SJCRH30 (cell line): ENCODE results near the gene RUFY3. TPM values are rescaled to one million over a fixed set of nuclear protein-coding genes. Genes with fewer than 3 reads are reported as not detected.

Experiments
- DNase-seq, 2 experiments: peaks; one replicate each; pipeline ENCODE4 v3.0.0-alpha.2; 2015 to 2020
- H3K27ac ChIP-seq: fragments of 250-450 bp; sonication (Bioruptor Pico); 2 replicates; pipeline ENCODE4 v1.5.1; 2020; ENCODE audit warnings: mild to moderate bottlenecking, moderate library complexity
- H3K27me3 ChIP-seq: fragments of 250-450 bp; sonication (Bioruptor Pico); 2 replicates; pipeline ENCODE4 v1.5.1; 2020; ENCODE audit warnings: mild to moderate bottlenecking, moderate library complexity
- H3K36me3 ChIP-seq: fragments of 250-450 bp; sonication (Bioruptor Pico); 2 replicates; pipeline ENCODE4 v1.5.1; 2020; ENCODE audit warnings: mild to moderate bottlenecking, moderate library complexity
- H3K4me1 ChIP-seq: fragments of 250-450 bp; sonication (Bioruptor Pico); 2 replicates; pipeline ENCODE4 v1.5.1; 2020; ENCODE audit warnings: mild to moderate bottlenecking, moderate library complexity
- H3K4me3 ChIP-seq: fragments of 250-450 bp; sonication (Bioruptor Pico); 2 replicates; pipeline ENCODE4 v1.5.1; 2020; ENCODE audit warnings: mild to moderate bottlenecking, moderate library complexity
- H3K9me3 ChIP-seq: fragments of 250-450 bp; sonication (Bioruptor Pico); replicated peaks from 2 replicates; pipeline ENCODE4 v1.5.1; 2020; ENCODE audit warnings: mild to moderate bottlenecking, moderate library complexity
- total RNA-seq: library from RNA; depleted of rRNA; stranded (reverse); fragments of >200 nt; shearing (Covaris generic); gene quantifications from 2 replicates; pipeline ENCODE4 v1.2.3, GENCODE V29; 2014

The RUFY3 gene
- total RNA-seq, 1 experiment from 2014 or later = 70.3 TPM

DNA sequence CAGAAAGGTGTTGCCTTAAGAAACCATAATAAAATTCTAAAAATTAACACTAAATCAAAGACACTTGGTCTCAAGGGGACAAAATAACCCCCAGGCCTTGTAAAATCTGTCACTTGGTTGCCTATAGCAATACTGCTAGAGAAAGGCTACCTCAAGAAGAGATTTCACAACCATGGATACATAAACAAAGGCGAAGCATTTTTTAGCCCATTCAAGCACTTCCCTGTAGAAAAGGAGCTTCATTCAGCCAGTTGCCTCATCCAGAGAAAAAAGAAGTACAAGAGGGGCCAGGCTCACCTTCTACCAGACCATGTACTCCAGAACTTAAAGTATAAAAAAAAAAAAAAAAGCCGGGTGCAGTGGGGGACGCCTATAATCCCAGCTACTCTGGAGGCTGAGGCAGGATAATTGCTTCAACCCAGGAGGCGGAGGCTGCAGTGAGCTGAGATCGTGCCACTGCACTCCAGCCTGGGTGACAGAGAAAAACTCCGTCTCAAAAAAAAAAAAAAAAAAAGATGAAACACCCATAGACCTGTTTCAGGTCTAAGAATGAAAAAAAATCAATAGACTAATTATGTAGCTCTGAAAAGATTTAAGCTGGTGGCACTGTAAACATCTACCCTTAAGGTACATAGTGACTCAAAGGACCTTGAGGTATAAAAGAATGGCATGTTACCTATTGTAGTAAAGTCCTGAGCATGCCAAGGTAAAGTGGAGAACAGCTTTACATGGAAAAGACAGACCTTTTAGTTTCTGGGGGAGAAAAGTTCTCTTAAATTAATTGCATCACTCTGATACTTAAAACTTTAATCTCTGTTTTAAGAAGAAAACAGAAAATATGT is 18.0 kb downstream of the RUFY3 start:
- peaks cover 13% of the 10 kb centered on the region; the same call in 1 of the 2 replicates for H3K36me3 ChIP-seq
- H3K4me3 ChIP-seq = no peak overlapping the region
- H3K9me3 ChIP-seq = no peaks in the 10 kb centered on the region
- no peaks in the 10 kb centered on the region for H3K27me3 ChIP-seq
- DNase-seq = no peak
- peaks cover 4% of the 10 kb centered on the region for H3K4me1 ChIP-seq
- H3K27ac ChIP-seq = no peak overlapping the region

DNA sequence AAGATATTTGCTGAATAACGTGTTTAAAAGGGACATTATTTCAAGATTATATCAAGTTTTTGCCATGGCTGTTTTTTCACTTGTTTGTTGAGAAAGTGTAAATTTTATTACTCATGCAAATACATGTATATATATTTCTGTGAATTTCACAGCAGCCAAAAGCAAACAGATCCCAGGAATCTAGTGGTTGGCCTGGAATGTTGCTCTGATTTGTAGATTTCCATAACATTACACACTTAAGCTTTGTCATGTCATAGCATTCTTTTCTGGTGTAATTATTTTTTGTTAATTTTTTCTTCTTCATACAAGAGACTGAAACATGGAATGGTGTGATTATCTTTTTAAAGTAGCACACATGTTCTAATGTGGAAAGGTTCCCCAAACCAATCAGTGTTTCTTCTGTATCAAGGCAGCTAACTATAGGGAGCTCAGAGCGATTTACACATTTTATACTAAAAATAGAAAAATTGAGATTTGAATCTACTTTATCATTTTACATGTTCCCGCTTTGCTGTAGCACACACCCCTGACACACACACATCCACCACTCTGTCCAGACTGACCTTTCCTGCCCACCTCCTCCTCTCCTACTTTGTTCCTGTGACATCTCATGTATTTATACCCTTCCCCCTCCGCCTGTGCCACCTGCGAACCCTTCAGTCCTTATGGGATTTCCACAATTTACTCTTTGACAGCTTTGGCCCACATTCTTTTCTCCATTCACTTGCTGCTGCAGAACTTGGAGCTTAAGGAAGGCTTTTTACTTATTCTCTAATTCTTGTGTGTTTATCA is 20.3 kb downstream of the RUFY3 start:
- Histone ChIP-seq H3K9me3 (no peaks in the 10 kb centered on the region), H3K4me1 (no peaks in the 10 kb centered on the region), H3K36me3 (peaks cover 11% of the 10 kb centered on the region; the same call in 1 of the 2 replicates), H3K27ac (no peak overlapping the region), H3K27me3 (no peaks in the 10 kb centered on the region), H3K4me3 (no peak overlapping the region)
- DNase-seq = no peak

DNA sequence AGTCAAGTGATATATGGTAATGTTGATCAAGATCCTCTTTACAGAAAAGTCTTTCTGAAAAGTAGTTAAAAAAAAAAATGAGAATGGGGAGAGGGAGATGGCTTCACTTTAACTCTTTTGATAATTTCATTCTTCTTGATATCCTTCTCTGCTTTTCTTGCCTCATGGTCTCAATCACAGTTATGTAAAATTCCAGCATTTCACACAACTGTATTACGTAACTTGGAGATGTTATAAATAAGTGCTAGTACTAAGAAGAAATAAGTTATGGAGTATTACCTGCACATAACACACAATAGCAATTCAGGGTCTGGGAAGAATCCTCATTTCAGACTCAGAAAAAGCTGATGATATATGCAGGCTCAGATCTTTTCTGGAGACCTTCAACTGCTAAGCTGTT is 22.0 kb downstream of the RUFY3 start:
- no peak for DNase-seq
- H3K27me3 ChIP-seq = no peaks in the 10 kb centered on the region
- no peaks in the 10 kb centered on the region for H3K4me1 ChIP-seq
- H3K4me3 ChIP-seq = no peak overlapping the region
- H3K27ac ChIP-seq = no peak overlapping the region
- H3K36me3 ChIP-seq = peaks cover 11% of the 10 kb centered on the region; the same call in 1 of the 2 replicates
- no peaks in the 10 kb centered on the region for H3K9me3 ChIP-seq

DNA sequence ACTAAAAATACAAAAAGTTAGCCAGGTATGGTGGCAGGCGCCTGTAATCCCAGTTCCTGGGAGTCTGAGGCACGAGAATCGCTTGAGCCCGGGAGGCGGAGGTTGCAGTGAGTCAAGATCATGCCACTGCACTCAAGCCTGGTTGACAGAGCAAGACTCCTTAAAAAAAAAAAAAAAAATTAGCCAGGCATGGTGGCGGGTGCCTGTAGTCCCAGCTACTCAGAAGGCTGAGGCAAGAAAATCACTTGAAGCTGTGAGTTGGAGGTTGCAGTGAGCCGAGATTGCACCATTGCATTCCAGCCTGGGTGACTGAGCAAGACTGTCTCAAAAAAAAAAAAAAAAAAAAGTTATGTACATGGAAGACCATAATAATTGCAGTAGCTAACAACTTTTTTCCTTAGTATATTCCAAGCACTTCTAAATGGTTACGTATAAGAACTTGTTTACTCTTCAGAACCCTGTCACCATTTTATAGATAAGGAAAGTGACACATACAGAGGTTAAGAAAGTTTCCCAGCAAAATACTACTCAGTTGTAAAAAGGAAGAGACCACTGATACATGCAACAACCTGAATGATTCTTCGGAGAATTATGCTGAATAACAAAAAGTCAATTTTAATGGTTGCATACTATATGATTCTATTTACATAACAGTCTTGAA is 24.5 kb downstream of the RUFY3 start:
- Histone ChIP-seq H3K4me3 (no peak overlapping the region), H3K27me3 (no peaks in the 10 kb centered on the region), H3K9me3 (no peaks in the 10 kb centered on the region), H3K4me1 (no peaks in the 10 kb centered on the region), H3K36me3 (peaks cover 11% of the 10 kb centered on the region; the same call in 1 of the 2 replicates), H3K27ac (no peak overlapping the region)
- no peak for DNase-seq

DNA sequence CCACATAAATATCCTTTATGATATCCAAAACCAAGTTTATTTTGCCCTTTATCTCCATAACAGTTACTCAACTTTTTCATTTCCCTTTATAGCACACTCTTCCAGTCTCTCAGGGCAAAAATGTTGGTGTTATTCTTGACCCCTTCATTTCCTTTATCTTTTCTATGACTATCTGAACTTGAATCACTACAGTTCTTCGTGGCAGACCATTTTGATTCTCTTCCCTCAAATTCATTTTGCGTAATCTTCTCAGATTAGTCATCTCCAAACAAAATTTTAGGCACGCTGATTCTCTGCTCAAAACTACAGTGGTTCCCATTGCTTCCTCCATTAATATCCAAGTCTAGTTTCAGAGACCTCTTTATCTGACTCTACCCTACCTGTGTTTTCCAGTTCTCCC is 26.1 kb downstream of the RUFY3 start:
- Histone ChIP-seq H3K27ac (no peak overlapping the region), H3K4me1 (no peaks in the 10 kb centered on the region), H3K9me3 (no peaks in the 10 kb centered on the region), H3K36me3 (peaks cover 11% of the 10 kb centered on the region; the same call in 1 of the 2 replicates), H3K4me3 (no peak overlapping the region), H3K27me3 (no peaks in the 10 kb centered on the region)
- no peak for DNase-seq

DNA sequence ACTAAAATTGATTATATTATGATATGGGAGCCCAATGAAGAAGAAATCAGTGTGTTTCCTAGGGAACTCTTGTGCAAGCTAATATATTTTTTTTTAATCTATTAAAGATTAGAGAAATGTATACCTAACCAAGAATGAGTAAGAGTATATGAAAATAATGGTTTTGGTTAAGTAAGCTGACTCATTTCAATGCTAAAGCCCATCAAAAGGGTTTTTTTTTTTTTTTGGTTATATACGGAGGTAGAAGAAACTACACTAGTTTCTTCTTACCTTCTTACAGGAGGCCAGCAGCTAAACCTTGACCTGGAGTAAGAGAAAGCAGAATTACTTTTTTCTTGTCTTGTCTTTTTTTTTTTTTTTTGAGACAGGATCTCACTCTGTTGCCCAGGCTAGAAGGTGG is 27.5 kb downstream of the RUFY3 start:
- Histone ChIP-seq H3K4me1 (no peaks in the 10 kb centered on the region), H3K27me3 (no peaks in the 10 kb centered on the region), H3K4me3 (no peak overlapping the region), H3K9me3 (no peaks in the 10 kb centered on the region), H3K36me3 (0 out of 2 replicates have a peak, but pooled peaks cover 6% of the 10 kb centered on the region), H3K27ac (no peak overlapping the region)
- DNase-seq = no peak

DNA sequence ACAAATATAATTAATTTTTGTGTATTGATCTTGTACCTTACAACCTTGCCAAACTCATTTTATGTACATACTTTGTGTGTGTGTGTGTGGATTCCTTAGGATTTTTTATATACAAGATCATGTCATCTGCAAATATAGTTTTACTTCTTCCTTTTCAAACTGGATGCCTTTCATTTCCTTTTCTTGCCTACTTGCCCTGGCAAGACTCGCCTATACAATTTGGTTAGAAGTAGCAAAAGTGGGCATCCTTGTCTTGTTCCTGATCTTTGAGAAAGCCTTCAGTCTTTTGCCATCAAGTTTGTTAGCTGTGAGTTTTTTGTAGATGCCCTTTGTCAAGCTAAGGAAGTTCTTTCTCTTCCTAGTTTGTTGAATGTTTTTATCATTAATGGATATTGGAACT is 30.5 kb downstream of the RUFY3 start:
- DNase-seq = no peak
- H3K4me1 ChIP-seq = no peaks in the 10 kb centered on the region
- H3K4me3 ChIP-seq = no peak overlapping the region
- H3K27me3 ChIP-seq = no peaks in the 10 kb centered on the region
- H3K36me3 ChIP-seq = peaks cover 2% of the 10 kb centered on the region; the same call in 1 of the 2 replicates
- H3K9me3 ChIP-seq = no peaks in the 10 kb centered on the region
- H3K27ac ChIP-seq = no peak overlapping the region

DNA sequence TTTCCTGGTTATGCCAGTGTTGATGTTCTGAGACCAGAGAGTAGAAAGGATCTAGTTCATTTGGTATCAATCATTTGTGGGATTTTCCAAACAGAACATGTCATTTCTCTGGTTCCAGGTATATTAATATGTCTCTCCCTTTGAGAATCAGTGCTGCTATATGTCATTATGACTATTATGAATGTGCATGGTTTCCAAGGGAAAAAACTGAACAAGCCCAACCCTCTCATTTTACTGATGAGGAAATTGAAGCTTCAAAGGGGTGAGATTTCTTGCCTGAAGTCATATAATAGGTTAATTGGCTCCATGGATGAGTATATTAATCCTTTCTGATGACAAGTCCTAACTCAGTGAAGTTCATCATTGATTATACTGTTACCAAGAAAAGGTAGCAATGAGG is 31.9 kb downstream of the RUFY3 start:
- Histone ChIP-seq H3K36me3 (peaks cover 2% of the 10 kb centered on the region; the same call in 1 of the 2 replicates), H3K27ac (no peak overlapping the region), H3K9me3 (no peaks in the 10 kb centered on the region), H3K4me3 (no peak overlapping the region), H3K4me1 (no peaks in the 10 kb centered on the region), H3K27me3 (no peaks in the 10 kb centered on the region)
- DNase-seq = no peak

DNA sequence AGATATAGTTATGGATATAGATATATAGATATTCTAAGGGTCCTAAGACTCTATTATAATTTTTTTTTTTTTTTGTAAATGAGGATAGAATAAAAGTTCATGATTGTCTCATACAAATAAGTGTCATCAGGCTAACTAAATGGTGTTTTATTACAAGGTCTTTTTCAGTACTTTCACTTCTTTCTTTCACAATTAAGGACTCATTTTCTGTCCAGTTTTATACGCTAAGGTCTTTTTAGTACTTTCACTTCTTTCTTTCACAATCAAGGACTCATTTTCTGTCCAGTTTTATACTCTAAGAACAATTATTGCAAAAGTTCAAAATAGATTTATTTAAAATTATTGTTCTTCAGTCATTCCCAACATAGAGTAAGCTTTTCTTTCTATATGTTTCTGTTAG is 32.7 kb downstream of the RUFY3 start:
- no peak overlapping the region for H3K4me3 ChIP-seq
- no peaks in the 10 kb centered on the region for H3K9me3 ChIP-seq
- H3K4me1 ChIP-seq = no peaks in the 10 kb centered on the region
- H3K27ac ChIP-seq = no peak overlapping the region
- DNase-seq = no peak
- no peaks in the 10 kb centered on the region for H3K27me3 ChIP-seq
- H3K36me3 ChIP-seq = peaks cover 4% of the 10 kb centered on the region

DNA sequence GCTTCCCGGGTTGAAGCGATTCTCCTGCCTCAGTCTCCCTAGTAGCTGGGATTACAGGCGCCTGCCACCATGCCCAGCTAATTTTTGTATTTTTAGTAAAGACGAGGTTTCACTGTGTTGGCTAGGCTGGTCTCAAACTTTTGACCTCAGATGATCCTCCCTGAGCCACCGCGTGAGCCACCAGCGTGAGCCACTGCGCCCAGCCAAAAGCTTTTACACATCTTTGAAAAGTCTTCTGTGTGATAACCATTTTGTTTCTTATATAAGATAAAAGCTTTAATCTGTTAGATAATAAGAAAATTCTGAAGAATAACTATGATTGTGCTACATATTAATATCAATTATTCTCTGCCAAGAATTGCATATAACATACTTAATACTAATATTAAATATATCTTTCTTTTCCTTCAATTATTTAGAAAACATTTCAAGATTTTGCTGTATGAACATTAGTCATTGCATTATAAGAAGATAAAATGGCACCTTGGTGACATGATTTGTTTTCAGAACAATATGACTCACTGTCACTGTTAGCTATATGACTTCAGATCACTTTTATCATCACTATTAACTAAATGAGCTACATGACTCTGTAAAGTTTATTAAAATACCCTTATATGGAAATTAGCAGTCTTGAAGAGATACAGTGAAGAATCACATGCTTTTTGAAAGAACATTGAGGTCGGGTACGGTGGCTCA is 33.4 kb downstream of the RUFY3 start:
- H3K4me3 ChIP-seq = no peak overlapping the region
- peaks cover 4% of the 10 kb centered on the region for H3K36me3 ChIP-seq
- no peak for DNase-seq
- no peaks in the 10 kb centered on the region for H3K27me3 ChIP-seq
- H3K27ac ChIP-seq = no peak overlapping the region
- no peaks in the 10 kb centered on the region for H3K9me3 ChIP-seq
- H3K4me1 ChIP-seq = no peaks in the 10 kb centered on the region

DNA sequence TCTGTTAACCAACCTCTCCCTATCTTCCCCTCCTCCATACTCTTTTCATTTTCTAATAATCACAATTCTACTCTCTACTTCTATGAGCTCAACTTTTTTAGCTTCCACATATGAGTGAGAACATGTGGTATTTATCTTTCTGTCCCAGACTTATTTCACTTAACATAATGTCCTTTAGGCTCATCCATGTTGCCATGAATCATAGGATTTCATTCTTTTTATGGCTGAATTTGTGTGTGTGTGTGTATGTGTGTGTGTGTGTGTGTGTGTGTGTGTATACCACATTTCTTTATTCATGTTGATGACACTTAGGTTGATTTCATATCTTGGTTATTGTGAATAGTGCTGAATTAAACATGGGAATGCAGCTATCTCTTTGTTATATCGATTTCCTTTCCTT is 37.4 kb downstream of the RUFY3 start:
- no peak for DNase-seq
- Histone ChIP-seq H3K36me3 (peaks cover 22% of the 10 kb centered on the region), H3K4me1 (no peaks in the 10 kb centered on the region), H3K9me3 (no peaks in the 10 kb centered on the region), H3K27ac (no peak overlapping the region), H3K27me3 (no peaks in the 10 kb centered on the region), H3K4me3 (no peak overlapping the region)

DNA sequence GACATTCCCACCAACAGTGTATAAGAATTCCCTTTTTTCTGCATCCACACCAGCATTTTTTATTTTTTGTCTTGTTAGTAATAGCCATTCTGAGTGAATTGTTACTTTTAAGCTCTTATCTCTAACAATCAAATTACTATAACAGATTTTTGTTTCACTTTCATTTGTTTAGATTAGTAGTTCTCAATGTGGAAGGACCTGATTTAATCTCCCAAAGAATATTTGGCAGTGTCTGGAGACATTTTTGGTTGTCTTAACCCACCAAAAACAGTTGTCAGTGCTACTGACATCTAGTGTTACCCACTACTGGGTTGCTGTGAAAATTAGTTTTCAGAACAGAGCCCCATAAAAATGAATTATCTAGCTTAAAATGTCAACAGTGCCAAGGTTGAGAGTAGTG is 37.9 kb downstream of the RUFY3 start:
- H3K4me1 ChIP-seq = no peaks in the 10 kb centered on the region
- no peak for DNase-seq
- H3K27me3 ChIP-seq = no peaks in the 10 kb centered on the region
- no peak overlapping the region for H3K4me3 ChIP-seq
- no peak overlapping the region for H3K27ac ChIP-seq
- H3K36me3 ChIP-seq = peaks cover 27% of the 10 kb centered on the region
- no peaks in the 10 kb centered on the region for H3K9me3 ChIP-seq

DNA sequence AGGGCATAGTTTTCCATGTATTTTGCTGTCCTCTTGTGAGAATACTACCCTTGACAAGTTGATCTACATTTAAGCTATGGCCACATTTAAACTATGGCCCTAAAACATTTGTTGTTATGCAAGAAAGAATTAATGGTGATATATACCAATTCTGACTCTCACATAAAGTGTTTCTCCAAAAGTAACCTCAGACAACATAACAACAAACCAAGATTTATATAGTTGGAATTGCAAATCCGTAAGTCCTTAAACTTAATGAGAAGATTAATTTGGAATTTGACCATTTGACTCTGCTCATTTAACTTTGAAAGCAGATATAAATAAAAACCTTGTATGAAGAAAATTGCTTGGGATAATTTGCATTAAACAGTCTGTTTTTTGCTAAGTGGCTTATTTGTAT is 38.9 kb downstream of the RUFY3 start:
- H3K27me3 ChIP-seq = no peaks in the 10 kb centered on the region
- DNase-seq = no peak
- H3K27ac ChIP-seq = no peak overlapping the region
- peaks cover 33% of the 10 kb centered on the region for H3K36me3 ChIP-seq
- no peaks in the 10 kb centered on the region for H3K4me1 ChIP-seq
- no peak overlapping the region for H3K4me3 ChIP-seq
- H3K9me3 ChIP-seq = no peaks in the 10 kb centered on the region

DNA sequence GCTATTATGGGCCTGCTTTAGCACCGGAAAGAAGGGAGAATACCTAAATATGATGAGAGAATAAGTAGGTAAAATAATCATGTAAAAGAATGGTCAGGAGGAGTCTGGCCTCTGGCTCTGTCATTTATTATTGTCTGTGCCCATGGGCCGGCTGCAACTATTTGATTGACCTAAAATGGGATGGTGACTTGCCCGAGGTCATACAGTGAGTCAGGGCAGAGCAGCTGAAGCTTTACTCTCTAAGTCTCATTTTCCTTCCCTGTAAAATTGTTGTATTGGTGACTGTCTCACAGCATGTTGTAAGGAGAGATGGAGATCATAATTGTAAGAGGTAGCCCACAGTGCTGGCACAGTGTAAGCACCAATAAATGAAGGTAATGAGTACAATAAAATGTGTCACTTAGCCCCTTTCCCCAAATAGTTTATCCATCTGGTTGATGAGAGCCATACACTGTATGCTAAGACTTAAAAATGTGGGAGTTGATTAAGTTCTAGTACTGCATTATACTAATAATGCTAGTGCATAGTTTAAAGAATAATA is 39.6 kb downstream of the RUFY3 start:
- H3K36me3 ChIP-seq = peaks cover 38% of the 10 kb centered on the region
- no peak overlapping the region for H3K4me3 ChIP-seq
- H3K4me1 ChIP-seq = no peaks in the 10 kb centered on the region
- DNase-seq = no peak
- H3K27ac ChIP-seq = no peak overlapping the region
- no peaks in the 10 kb centered on the region for H3K9me3 ChIP-seq
- no peaks in the 10 kb centered on the region for H3K27me3 ChIP-seq
